Progenitor cell of endocrine pancreas (in vitro differentiated cells): ENCODE results near the gene ZNF740. TPM values are rescaled to one million over a fixed set of nuclear protein-coding genes. Genes with fewer than 3 reads are reported as not detected.
"Not testable (repeated sequence)": the region's sequence is repeated elsewhere in the genome, so short reads cannot be mapped to it uniquely, and the experiment has no call there.

Experiments used
- DNase-seq: peaks from one replicate; pipeline ENCODE4 v3.0.0; 2021; ENCODE audit warnings: low spot score; ENCODE audit not compliant: unreplicated experiment
- H3K27ac Mint-ChIP-seq: 2 replicates; pipeline ENCODE4 v1.8.0; 2021; ENCODE audit warnings: mild to moderate bottlenecking, moderate library complexity, mixed read lengths
- H3K27me3 Mint-ChIP-seq: 2 replicates; pipeline ENCODE4 v1.8.0; 2021; ENCODE audit warnings: mixed read lengths
- H3K36me3 Mint-ChIP-seq: 2 replicates; pipeline ENCODE4 v1.8.0; 2022; ENCODE audit warnings: mixed read lengths; ENCODE audit not compliant: insufficient read depth
- H3K4me1 Mint-ChIP-seq: 2 replicates; pipeline ENCODE4 v1.8.0; 2021; ENCODE audit warnings: low read depth, mixed read lengths
- H3K4me3 Mint-ChIP-seq: 2 replicates; pipeline ENCODE4 v1.8.0; 2021; ENCODE audit warnings: low read depth, mild to moderate bottlenecking, moderate library complexity, mixed read lengths
- H3K9me3 Mint-ChIP-seq: 2 replicates; pipeline ENCODE4 v1.8.0; 2021; ENCODE audit warnings: low read depth, mixed read lengths
- CTCF ChIP-seq: fragments of 200-600 bp; sonication (generic); IDR thresholded peaks from one replicate; pipeline ENCODE4 v1.5.0; 2021; ENCODE audit warnings: antibody characterized with exemption, mild to moderate bottlenecking; ENCODE audit not compliant: unreplicated experiment
- total RNA-seq: library from RNA; stranded (reverse); gene quantifications from 2 replicates; pipeline ENCODE4 v1.2.1, GENCODE V29; 2021

ZNF740 gene
- total RNA-seq, 1 donor from 2014 or later, result 75.7 TPM

- TF ChIP-seq CTCF, result peak; percentile 45
- peak overlapping the region; percentile 17 for H3K27ac Mint-ChIP-seq
- H3K4me1 Mint-ChIP-seq, result peaks cover 20% of the 10 kb centered on the region
- H3K36me3 Mint-ChIP-seq, result no peaks in the 10 kb centered on the region
- H3K4me3 Mint-ChIP-seq, result no peak overlapping the region
- H3K9me3 Mint-ChIP-seq, result no peaks in the 10 kb centered on the region
- DNase-seq, result peak; percentile 7
- no peaks in the 10 kb centered on the region for H3K27me3 Mint-ChIP-seq
Observed at GRCh38 chr12:53174881-53175491, 5.5 kb upstream of the ZNF740 start.

GRCh38 chr12:53176750-53177149 is 3.8 kb upstream of the ZNF740 start:
- TF ChIP-seq CTCF, result no peak
- no peak for DNase-seq
- Mint-ChIP-seq H3K9me3 (no peaks in the 10 kb centered on the region), H3K27me3 (no peaks in the 10 kb centered on the region), H3K4me3 (no peak overlapping the region), H3K36me3 (peaks cover 1% of the 10 kb centered on the region), H3K27ac (no peak overlapping the region), H3K4me1 (peaks cover 28% of the 10 kb centered on the region)

GRCh38 chr12:53177447-53177846 is 3.1 kb upstream of the ZNF740 start:
- H3K27me3 Mint-ChIP-seq, H3K9me3 Mint-ChIP-seq, H3K27ac Mint-ChIP-seq, H3K36me3 Mint-ChIP-seq, H3K4me3 Mint-ChIP-seq, DNase-seq: not testable (repeated sequence)
- H3K4me1 Mint-ChIP-seq, result peaks cover 35% of the 10 kb centered on the region

GRCh38 chr12:53178803-53179202 is 1.7 kb upstream of the ZNF740 start:
- not testable (repeated sequence) for H3K27me3 Mint-ChIP-seq, H3K4me3 Mint-ChIP-seq, H3K9me3 Mint-ChIP-seq
- H3K27ac Mint-ChIP-seq, result peak overlapping the region; percentile 99
- H3K4me1 Mint-ChIP-seq, result peaks cover 43% of the 10 kb centered on the region
- peaks cover 11% of the 10 kb centered on the region for H3K36me3 Mint-ChIP-seq
- DNase-seq, result peak; percentile 1

- peak overlapping the region; percentile 99 for H3K27ac Mint-ChIP-seq
- DNase-seq, result peak; percentile 26
- H3K36me3 Mint-ChIP-seq, result peaks cover 12% of the 10 kb centered on the region
- peak overlapping the region; percentile 85 for H3K4me3 Mint-ChIP-seq
- no peaks in the 10 kb centered on the region for H3K27me3 Mint-ChIP-seq
- H3K9me3 Mint-ChIP-seq, result no peaks in the 10 kb centered on the region
- TF ChIP-seq CTCF, result no peak
- peaks cover 45% of the 10 kb centered on the region for H3K4me1 Mint-ChIP-seq
Observed at GRCh38 chr12:53179687-53180219, 769 bp upstream of the ZNF740 start.

GRCh38 chr12:53180931-53181645 is 566 bp downstream of the ZNF740 start:
- Mint-ChIP-seq H3K36me3 (peaks cover 20% of the 10 kb centered on the region), H3K27me3 (no peaks in the 10 kb centered on the region), H3K27ac (peak overlapping the region; percentile 94), H3K4me1 (peaks cover 33% of the 10 kb centered on the region), H3K4me3 (peak overlapping the region; percentile 85), H3K9me3 (no peaks in the 10 kb centered on the region)
- DNase-seq, result peak; percentile 77
- no peak for TF ChIP-seq CTCF
